ENCODE data around the gene CFHR1.
"Not testable (repeated sequence)": the region's sequence is repeated elsewhere in the genome, so short reads cannot be mapped to it uniquely, and the experiment has no call there.

DNA sequence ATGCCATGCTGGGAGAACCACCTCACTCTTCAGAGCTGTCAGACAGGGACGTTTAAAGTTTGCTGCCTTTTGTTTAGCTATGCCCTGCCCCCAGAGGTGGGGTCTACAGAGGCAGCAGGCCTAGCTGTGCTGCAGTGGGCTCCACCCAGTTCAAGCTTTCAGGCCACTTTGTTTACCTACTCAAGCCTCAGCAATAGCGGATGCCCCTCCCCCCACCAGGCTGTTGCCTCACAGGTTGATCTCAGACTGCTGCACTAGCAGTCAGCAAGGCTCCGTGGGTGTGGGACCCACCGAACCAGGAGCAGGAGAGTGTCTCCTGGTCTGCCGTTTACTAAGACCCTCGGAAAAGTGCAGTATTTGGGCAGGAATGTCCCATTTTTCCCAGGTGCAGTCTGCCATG is 2.1 kb upstream of the CFHR1 start:
- TF ChIP-seq EZH2 (IDR thresholded peaks at IDR 0.05); POLR2AphosphoS5 (IDR thresholded peaks at IDR 0.05; ENCODE audit: borderline replicate concordance, low read depth, low read length): not testable (repeated sequence)

Data from SK-N-MC (cell line).